Peyer's patch (tissue), 4 donors: ENCODE results near the gene LIAS.

Experiments used
- POLR2A ChIP-seq, 2 donors: fragments of 450-650 bp; IDR thresholded peaks; one replicate each; pipeline ENCODE4 v1.5.1; 2017; ENCODE audit warnings: antibody characterized with exemption in 2 of 2, mild to moderate bottlenecking in 2 of 2, moderate library complexity in 2 of 2
- TF ChIP-seq, protein P1 (sequence below), 6 experiments: fragments of 450-650 bp in 4 of 6; fragments of 200-600 bp in 2 of 6; sonication (generic) in 1 of 6; IDR thresholded peaks; one replicate each; pipeline ENCODE4 v1.5.1; 2017 to 2019; ENCODE audit warnings: antibody characterized with exemption in 6 of 6, mild to moderate bottlenecking in 3 of 6, moderate library complexity in 1 of 6

DNA sequence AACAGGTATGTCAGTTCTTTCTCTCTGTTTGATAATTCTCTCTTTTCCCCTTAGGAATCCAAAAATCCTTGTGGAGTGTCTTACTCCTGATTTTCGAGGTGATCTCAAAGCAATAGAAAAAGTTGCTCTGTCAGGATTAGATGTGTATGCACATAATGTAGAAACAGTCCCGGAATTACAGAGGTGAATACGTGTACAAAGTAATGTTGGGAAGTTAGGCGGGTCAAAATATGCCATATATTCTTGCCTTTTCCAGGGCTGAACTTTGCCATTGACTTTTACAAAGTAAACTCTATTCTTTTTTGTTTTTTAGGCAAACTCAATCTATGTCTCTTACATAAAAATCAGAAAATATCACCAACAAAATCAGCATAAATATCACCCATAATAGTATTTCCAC is 8.6 kb downstream of the LIAS start:
- TF ChIP-seq, protein P1, sequence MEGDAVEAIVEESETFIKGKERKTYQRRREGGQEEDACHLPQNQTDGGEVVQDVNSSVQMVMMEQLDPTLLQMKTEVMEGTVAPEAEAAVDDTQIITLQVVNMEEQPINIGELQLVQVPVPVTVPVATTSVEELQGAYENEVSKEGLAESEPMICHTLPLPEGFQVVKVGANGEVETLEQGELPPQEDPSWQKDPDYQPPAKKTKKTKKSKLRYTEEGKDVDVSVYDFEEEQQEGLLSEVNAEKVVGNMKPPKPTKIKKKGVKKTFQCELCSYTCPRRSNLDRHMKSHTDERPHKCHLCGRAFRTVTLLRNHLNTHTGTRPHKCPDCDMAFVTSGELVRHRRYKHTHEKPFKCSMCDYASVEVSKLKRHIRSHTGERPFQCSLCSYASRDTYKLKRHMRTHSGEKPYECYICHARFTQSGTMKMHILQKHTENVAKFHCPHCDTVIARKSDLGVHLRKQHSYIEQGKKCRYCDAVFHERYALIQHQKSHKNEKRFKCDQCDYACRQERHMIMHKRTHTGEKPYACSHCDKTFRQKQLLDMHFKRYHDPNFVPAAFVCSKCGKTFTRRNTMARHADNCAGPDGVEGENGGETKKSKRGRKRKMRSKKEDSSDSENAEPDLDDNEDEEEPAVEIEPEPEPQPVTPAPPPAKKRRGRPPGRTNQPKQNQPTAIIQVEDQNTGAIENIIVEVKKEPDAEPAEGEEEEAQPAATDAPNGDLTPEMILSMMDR (IDR thresholded peaks at IDR 0.05), result no peak
- no peak for TF ChIP-seq POLR2A (IDR thresholded peaks at IDR 0.05)
